ENCODE results near the gene AQP6.

AQP6 gene

GRCh38 chr12:49955899-49956662 lies 16.7 kb upstream of the AQP6 start:
- in situ Hi-C loops (cut with MboI; ENCODE audit: low sequenced_read_pairs) = no loop called here

- in situ Hi-C loops (cut with MboI; ENCODE audit: low sequenced_read_pairs) = no loop called here
Measured at GRCh38 chr12:49956663-49957569, 15.8 kb upstream of the AQP6 start.

GRCh38 chr12:49957570-49957967 lies 15.2 kb upstream of the AQP6 start:
- in situ Hi-C loops (cut with MboI; ENCODE audit: low sequenced_read_pairs) = no loop called here

GRCh38 chr12:49959685-49960473 lies 12.9 kb upstream of the AQP6 start:
- in situ Hi-C loops (cut with MboI; ENCODE audit: low sequenced_read_pairs) = no loop called here

- in situ Hi-C loops (cut with MboI; ENCODE audit: low sequenced_read_pairs) = no loop called here
Measured at GRCh38 chr12:49960474-49961110, 12.2 kb upstream of the AQP6 start.

- in situ Hi-C loops (cut with MboI; ENCODE audit: low sequenced_read_pairs) = no loop called here
Measured at GRCh38 chr12:49961111-49961922, 11.4 kb upstream of the AQP6 start, which contains the start of gene AQP5. AQP5 (plus strand) TSS chr12:49961872; CDS start chr12:49962018, 146 bp downstream.

- in situ Hi-C loops (cut with MboI; ENCODE audit: low sequenced_read_pairs) = no loop called here
Measured at GRCh38 chr12:49961993-49962764, 10.6 kb upstream of the AQP6 start.

- in situ Hi-C loops (cut with MboI; ENCODE audit: low sequenced_read_pairs) = no loop called here
Measured at GRCh38 chr12:49962861-49963765, 9.6 kb upstream of the AQP6 start.

- in situ Hi-C loops (cut with MboI; ENCODE audit: low sequenced_read_pairs) = no loop called here
Measured at GRCh38 chr12:49963976-49964815, 8.6 kb upstream of the AQP6 start.

GRCh38 chr12:49964849-49965624 lies 7.7 kb upstream of the AQP6 start:
- in situ Hi-C loops (cut with MboI; ENCODE audit: low sequenced_read_pairs) = no loop called here

GRCh38 chr12:49965836-49966235 lies 6.9 kb upstream of the AQP6 start:
- in situ Hi-C loops (cut with MboI; ENCODE audit: low sequenced_read_pairs) = no loop called here

- in situ Hi-C loops (cut with MboI; ENCODE audit: low sequenced_read_pairs) = no loop called here
Measured at GRCh38 chr12:49966511-49967041, 6.2 kb upstream of the AQP6 start.

- in situ Hi-C loops (cut with MboI; ENCODE audit: low sequenced_read_pairs) = no loop called here
Measured at GRCh38 chr12:49967042-49967776, 5.5 kb upstream of the AQP6 start.

- in situ Hi-C loops (cut with MboI; ENCODE audit: low sequenced_read_pairs) = no loop called here
Measured at GRCh38 chr12:49967777-49968250, 4.9 kb upstream of the AQP6 start.

- in situ Hi-C loops (cut with MboI; ENCODE audit: low sequenced_read_pairs) = no loop called here
Measured at GRCh38 chr12:49968471-49968870, 4.3 kb upstream of the AQP6 start.

All from hTERT RPE-1 (cell line).